ENCODE results near the gene PRAMEF14.
A peak's percentile ranks its signal among the peaks of the same experiment; 100 is the strongest.
"Not testable (repeated sequence)": the region's sequence is repeated elsewhere in the genome, so short reads cannot be mapped to it uniquely, and the experiment has no call there.

DNA sequence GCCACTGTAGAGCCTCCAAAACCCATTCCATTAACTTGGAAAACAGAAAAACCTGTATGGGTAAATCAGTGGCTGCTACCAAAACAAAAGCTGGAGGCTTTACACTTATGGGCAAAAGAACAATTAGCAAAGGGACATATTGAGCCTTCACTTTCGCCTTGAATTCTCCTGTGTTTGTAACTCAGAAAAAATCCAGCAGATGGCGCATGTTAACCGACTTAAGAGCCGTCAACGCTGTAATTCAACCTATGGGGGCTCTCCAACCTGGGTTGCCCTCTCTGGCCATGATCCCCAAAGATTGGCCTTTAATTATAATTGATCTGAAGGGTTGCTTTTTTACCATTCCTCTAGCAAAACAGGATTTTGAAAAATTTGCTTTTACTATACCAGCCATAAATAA is 9.8 kb upstream of the PRAMEF14 start:
- TF ChIP-seq, protein P1, sequence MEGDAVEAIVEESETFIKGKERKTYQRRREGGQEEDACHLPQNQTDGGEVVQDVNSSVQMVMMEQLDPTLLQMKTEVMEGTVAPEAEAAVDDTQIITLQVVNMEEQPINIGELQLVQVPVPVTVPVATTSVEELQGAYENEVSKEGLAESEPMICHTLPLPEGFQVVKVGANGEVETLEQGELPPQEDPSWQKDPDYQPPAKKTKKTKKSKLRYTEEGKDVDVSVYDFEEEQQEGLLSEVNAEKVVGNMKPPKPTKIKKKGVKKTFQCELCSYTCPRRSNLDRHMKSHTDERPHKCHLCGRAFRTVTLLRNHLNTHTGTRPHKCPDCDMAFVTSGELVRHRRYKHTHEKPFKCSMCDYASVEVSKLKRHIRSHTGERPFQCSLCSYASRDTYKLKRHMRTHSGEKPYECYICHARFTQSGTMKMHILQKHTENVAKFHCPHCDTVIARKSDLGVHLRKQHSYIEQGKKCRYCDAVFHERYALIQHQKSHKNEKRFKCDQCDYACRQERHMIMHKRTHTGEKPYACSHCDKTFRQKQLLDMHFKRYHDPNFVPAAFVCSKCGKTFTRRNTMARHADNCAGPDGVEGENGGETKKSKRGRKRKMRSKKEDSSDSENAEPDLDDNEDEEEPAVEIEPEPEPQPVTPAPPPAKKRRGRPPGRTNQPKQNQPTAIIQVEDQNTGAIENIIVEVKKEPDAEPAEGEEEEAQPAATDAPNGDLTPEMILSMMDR (IDR thresholded peaks at IDR 0.05), result peak; percentile 11 to 55 (median 25)
- TF ChIP-seq POLR2A, POLR2AphosphoS5 (IDR thresholded peaks at IDR 0.05): not testable (repeated sequence)
